MM.1S (cell line): ENCODE data around the gene NALCN.

Experiments
- CTCF ChIP-seq: fragments of 300-600 bp; sonication (generic); IDR thresholded peaks from 2 replicates; pipeline ENCODE4 v1.5.1; 2016; ENCODE audit warnings: antibody characterized with exemption, low read length, mixed read lengths
- EZH2 ChIP-seq: fragments of 300-600 bp; sonication (generic); optimal IDR thresholded peaks from 2 replicates; pipeline ENCODE3; 2017; ENCODE audit warnings: low read depth, mild to moderate bottlenecking, antibody characterized with exemption, low read length, mixed read lengths

DNA sequence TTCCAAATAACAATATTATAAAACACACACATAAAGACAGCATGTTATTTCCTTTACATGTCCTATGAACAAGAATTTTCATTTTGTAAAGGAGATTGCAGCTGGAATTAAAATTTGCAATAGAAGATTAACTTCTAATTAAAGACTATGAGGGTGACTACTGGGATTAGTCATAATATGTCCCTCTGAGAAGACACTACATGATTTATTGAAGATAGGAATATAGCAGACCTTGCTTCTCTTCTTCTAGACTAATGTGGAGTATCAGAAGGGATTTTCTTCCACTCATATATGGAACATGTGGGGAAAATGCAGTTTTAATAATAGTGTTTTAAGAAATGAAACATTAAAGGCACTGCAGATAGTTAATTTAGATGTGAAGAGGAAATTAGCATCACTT is 177.8 kb downstream of the NALCN start:
- TF ChIP-seq CTCF = no peak
- no peak for TF ChIP-seq EZH2
